GM19035 (cell line): ENCODE results near the gene CLCN6.
"Not testable (repeated sequence)": the region's sequence is repeated elsewhere in the genome, so short reads cannot be mapped to it uniquely, and the experiment has no call there.

ENCODE experiments used
- ATAC-seq: cut with Tn5 transposase; IDR thresholded peaks from one replicate; pipeline ENCODE4 v1.9.1; 2021; ENCODE audit not compliant: unreplicated experiment

CLCN6 gene

GRCh38 chr1:11794446-11795237, 11.3 kb upstream of the CLCN6 start:
- ATAC-seq, result no peak

GRCh38 chr1:11795238-11795890, 10.6 kb upstream of the CLCN6 start:
- ATAC-seq, result no peak

GRCh38 chr1:11796036-11796828, 9.8 kb upstream of the CLCN6 start:
- ATAC-seq, result no peak

GRCh38 chr1:11797525-11798216, 8.3 kb upstream of the CLCN6 start:
- ATAC-seq, result no peak

GRCh38 chr1:11799099-11799498, 6.9 kb upstream of the CLCN6 start:
- ATAC-seq, result no peak

GRCh38 chr1:11799896-11800295, 6.1 kb upstream of the CLCN6 start:
- ATAC-seq, result no peak

GRCh38 chr1:11800391-11800755, 5.6 kb upstream of the CLCN6 start:
- no peak for ATAC-seq

GRCh38 chr1:11800756-11801433, 5.1 kb upstream of the CLCN6 start:
- no peak for ATAC-seq

GRCh38 chr1:11802616-11802972, 3.4 kb upstream of the CLCN6 start:
- ATAC-seq, result no peak

- no peak for ATAC-seq
Observed at GRCh38 chr1:11802973-11803885, 2.8 kb upstream of the CLCN6 start.

- ATAC-seq, result not testable (repeated sequence)
Observed at GRCh38 chr1:11803924-11804665, 1.9 kb upstream of the CLCN6 start.

GRCh38 chr1:11804666-11805421, 1.1 kb upstream of the CLCN6 start:
- ATAC-seq, result no peak

GRCh38 chr1:11806307-11806936, 431 bp downstream of the CLCN6 start:
- peak; percentile 45 for ATAC-seq

- no peak for ATAC-seq
Observed at GRCh38 chr1:11807133-11807532, 1.1 kb downstream of the CLCN6 start.

GRCh38 chr1:11813021-11813420, 7.0 kb downstream of the CLCN6 start:
- ATAC-seq, result no peak

GRCh38 chr1:11817192-11817591, 11.2 kb downstream of the CLCN6 start:
- ATAC-seq, result no peak

GRCh38 chr1:11822091-11822490, 16.1 kb downstream of the CLCN6 start:
- no peak for ATAC-seq
